GM21619 (cell line): ENCODE data around the gene CEP295NL.
"Not testable (repeated sequence)": the region's sequence is repeated elsewhere in the genome, so short reads cannot be mapped to it uniquely, and the experiment has no call there.

Experiments used
- ATAC-seq: cut with Tn5 transposase; IDR thresholded peaks from one replicate; pipeline ENCODE4 v1.9.1; 2021; ENCODE audit not compliant: unreplicated experiment

CEP295NL gene

GRCh38 chr17:78929908-78930775 lies 27.1 kb upstream of the CEP295NL start:
- ATAC-seq, result no peak

- no peak for ATAC-seq
Measured at GRCh38 chr17:78925662-78926555, 22.9 kb upstream of the CEP295NL start.

GRCh38 chr17:78925234-78925633 lies 22.2 kb upstream of the CEP295NL start, which contains the start of gene TIMP2:
Gene TIMP2, minus strand, starts transcription at chr17:78925387. Its CDS starts 299 bp downstream, at chr17:78925088.
- ATAC-seq, result no peak

GRCh38 chr17:78924481-78925151 lies 21.6 kb upstream of the CEP295NL start:
- no peak for ATAC-seq

- ATAC-seq, result no peak
Measured at GRCh38 chr17:78923660-78924453, 20.9 kb upstream of the CEP295NL start.

GRCh38 chr17:78922816-78923498 lies 20.0 kb upstream of the CEP295NL start:
- no peak for ATAC-seq

GRCh38 chr17:78921437-78921971 lies 18.5 kb upstream of the CEP295NL start:
- no peak for ATAC-seq

GRCh38 chr17:78920528-78920927 lies 17.5 kb upstream of the CEP295NL start:
- no peak for ATAC-seq

GRCh38 chr17:78919861-78920450 lies 17.0 kb upstream of the CEP295NL start:
- no peak for ATAC-seq

- no peak for ATAC-seq
Measured at GRCh38 chr17:78918979-78919378, 16.0 kb upstream of the CEP295NL start.

GRCh38 chr17:78917451-78918275 lies 14.7 kb upstream of the CEP295NL start:
- no peak for ATAC-seq

- ATAC-seq, result no peak
Measured at GRCh38 chr17:78915872-78916632, 13.1 kb upstream of the CEP295NL start.

- ATAC-seq, result no peak
Measured at GRCh38 chr17:78913115-78913514, 10.1 kb upstream of the CEP295NL start.

GRCh38 chr17:78912082-78912481 lies 9.1 kb upstream of the CEP295NL start:
- ATAC-seq, result no peak

GRCh38 chr17:78911543-78911942 lies 8.5 kb upstream of the CEP295NL start:
- ATAC-seq, result not testable (repeated sequence)

GRCh38 chr17:78910497-78911284 lies 7.7 kb upstream of the CEP295NL start:
- ATAC-seq, result no peak

- ATAC-seq, result no peak
Measured at GRCh38 chr17:78908426-78908825, 5.4 kb upstream of the CEP295NL start.
